ENCODE results near the gene DCUN1D3.
A peak's percentile ranks its signal among the peaks of the same experiment; 100 is the strongest.

The DCUN1D3 gene

DNA sequence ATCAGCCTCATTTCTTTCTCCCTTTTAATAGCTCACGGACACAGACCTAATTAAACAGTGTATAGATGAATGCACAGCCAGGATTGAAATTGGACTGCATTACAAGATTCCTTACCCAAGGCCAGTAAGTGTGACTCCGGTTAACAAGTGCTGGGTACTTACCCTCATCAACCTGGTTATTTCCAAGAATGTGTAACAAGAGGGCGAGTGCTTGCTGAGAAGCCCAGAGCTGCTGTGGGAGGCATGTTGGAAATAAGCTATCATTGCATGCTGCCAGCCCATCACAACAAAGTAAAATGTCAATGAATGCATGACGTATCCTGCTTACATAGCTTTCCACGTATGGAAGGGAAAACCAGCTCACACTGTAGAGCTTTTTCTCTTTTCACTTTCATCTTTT is 19.9 kb upstream of the DCUN1D3 start:
- DNase-seq (ENCODE audit: insufficient read length, low spot score) (no peak), FAIRE-seq (no peak)

DNA sequence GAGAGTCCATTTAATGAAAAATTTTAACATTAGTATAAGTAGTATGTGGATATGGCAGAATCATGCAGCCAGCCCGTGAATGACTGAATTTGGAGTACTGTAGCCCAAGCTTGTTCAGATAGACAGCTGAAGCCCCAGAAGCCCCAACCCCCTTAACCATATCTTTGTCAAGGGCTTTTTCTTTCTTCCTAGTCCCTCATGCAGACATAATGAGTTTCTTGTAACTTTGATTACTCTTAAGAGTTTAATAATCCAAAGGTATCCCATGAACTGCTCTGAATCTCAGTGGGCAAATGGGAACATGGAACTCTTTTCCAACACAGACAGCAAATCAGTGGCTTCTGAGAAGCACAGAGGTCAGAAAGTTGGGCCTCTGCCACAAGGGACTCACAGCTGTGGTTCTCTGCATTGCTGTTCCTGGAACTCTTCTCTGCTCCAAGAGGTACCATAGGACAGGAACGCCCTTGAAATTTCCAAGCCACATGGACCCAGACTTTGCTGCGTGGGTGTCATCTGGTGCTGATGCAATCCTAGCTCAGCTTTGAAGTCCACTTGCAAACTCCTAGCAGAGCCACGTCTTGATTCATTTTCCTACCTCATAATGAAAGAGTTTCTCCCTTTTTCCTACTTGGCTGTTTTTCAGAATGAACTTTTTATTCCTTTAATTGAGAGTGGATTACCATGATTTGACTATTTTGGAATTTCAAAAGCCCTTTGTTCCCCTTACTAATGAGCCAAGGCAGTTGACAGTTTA is 18.5 kb upstream of the DCUN1D3 start:
- no peak for DNase-seq (ENCODE audit: insufficient read length, low spot score)
- no peak for FAIRE-seq

- no peak for DNase-seq (ENCODE audit: insufficient read length, low spot score)
- FAIRE-seq, result no peak
Observed at GRCh38 chr16:20916942-20917341, 16.8 kb upstream of the DCUN1D3 start.

DNA sequence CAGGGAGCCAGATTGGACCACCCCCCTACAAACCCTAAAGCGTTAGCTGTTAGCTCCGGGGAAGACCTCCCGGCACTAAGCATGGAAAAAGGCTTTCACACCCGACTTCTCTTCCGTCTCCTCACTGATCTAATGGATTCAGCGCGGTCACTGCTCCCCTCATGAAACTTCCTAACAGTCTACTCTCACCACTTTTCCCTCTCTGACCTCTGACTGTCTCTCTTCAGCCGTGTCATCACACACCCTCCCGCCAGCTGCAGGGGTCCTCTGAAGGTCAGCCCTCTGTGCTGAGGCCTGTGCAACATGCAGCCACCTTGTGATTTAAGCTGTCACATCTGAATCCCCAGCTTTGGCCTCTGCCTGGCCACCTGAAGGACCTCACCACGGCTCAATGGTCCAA is 16.1 kb upstream of the DCUN1D3 start:
- no peak for FAIRE-seq

DNA sequence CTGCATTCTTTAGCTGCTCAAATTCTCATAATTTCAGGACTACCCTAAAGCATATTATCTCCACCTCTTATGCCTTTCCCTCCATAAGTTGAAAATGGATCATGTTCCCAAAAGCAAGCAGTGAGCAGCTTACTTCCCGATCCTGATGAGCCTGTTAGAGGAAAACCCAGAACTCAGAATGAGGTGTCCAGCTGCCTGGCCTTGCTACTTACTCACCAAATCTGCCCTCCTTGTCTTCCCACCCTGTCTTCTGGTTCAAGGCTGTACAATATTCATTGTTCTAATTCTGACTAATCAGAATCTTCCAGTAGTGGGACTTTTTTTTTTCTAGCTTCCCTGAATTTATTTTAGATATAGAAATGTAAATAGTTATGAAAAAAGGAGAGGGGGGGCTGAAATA is 11.2 kb upstream of the DCUN1D3 start:
- DNase-seq (ENCODE audit: insufficient read length, low spot score), result no peak
- no peak for FAIRE-seq

More for the DNA sequence above, 16.1 kb upstream of the DCUN1D3 start:
- DNase-seq (ENCODE audit: insufficient read length, low spot score), result no peak

DNA sequence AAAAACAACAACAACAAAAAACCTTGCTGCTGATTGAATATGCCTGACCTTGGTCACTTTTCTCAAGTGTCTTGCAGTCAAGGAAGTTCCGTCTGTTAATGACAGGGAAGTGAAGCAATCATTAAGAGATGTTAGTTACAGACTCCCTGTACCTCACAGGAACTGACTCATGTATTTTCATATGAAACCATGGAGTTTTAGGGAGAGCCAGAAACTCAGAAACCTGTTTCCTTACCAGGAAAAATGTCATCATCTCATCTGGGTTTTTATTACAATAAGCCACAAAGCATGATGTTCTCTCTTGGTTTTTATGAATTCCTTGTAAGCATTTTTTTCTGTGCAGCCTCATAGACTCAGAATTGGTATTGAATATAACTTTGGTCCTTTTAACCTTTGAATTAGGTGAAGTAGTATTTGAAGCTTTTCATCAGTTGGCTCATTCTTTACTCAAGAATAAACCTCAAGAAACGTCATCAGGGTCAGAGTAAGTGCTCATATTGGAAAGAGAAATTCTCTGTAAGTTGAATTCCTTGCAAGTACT is 10.7 kb upstream of the DCUN1D3 start:
- DNase-seq (ENCODE audit: insufficient read length, low spot score) (no peak), FAIRE-seq (no peak)

DNA sequence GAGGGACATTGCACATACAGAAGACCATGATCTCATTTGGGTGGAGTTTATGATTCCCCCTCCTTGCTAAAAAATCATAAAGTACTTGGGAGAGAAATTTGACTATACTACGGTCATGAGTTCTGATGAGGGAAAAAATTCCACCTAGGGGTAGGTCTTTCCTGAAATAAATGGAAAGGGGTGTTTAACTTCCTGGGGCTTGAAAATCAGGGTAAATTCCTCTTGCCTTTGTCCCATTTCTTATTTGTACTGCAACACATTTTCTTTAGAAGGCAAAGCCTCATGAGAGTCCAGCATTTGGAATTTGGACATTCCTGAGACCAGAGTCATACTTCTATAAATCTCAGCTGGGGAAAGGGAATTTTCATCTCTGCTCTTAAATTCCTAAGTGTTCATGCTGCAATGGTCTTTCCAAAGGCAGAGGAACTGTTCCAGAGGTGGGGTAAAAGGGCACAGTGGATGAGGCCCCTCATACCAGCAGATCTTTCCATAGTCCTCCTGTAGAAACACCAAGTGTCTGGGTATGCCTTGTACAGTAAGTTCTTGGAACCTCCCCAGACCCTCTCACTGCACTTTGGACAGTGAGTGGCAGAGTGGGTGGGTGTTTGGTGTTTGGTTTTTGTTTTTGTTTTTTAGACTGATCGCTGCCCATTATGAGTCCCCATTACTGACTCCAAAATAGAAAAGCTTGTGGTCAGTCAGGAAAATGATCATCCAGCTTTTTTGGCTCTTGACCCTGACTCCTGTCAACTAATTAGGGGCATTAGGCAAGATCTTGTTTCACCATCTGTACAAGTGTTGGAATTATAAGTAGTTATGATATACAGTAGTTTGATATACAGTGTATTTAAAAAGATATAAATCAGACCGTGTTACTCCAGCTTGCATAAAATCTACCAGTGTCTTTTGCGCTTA is 6.4 kb upstream of the DCUN1D3 start:
- FAIRE-seq, result no peak
- DNase-seq (ENCODE audit: insufficient read length, low spot score), result peak; percentile 43

DNA sequence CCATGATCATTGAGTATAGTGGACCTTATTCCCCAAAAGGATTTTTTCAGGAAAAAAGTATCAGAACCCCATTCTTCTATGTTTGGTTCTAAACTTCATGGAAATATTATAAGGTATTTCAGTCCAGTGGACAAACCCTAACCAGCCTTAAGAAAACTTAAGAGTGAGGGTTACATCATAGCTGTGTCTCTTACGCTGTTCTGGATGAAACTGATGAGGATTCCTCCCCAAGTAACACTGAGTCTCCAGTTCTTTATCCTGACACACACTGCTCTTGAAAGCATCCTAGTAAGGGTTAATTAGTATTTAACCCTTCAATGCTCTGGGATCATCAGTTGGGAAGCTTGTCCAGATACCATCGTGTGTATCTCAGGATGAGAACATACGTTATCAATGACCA is 5.4 kb upstream of the DCUN1D3 start:
- FAIRE-seq, result no peak
- DNase-seq (ENCODE audit: insufficient read length, low spot score), result no peak

DNA sequence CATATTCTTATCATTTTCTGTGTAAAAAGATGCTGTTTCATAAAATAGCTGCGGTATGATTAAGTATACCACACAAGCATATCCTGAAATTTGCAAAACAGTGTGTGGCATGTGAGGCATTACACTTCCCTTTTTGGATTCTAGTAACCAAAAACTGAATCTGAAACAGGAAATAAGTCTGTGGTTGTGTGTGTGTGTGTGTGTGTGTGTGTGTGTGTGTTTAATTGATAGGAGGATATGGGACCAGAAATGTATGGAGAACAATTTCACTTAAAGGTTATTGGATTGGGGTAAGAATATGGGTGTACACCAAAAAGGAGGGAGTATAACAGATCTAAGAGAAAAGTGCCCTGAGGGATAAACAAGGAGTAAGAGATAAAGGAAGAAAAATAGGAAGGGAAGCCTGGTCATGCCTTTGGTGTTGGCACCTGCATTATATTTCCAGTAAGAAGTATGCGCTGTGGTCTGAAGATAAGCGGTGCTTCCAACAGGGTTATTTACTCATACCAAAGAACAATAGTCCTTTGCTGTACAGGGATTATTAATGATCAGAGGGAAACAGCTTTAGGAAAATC is 4.4 kb upstream of the DCUN1D3 start:
- no peak for DNase-seq (ENCODE audit: insufficient read length, low spot score)
- no peak for FAIRE-seq

- FAIRE-seq, result no peak
Observed at GRCh38 chr16:20903899-20904506, 3.8 kb upstream of the DCUN1D3 start.

DNA sequence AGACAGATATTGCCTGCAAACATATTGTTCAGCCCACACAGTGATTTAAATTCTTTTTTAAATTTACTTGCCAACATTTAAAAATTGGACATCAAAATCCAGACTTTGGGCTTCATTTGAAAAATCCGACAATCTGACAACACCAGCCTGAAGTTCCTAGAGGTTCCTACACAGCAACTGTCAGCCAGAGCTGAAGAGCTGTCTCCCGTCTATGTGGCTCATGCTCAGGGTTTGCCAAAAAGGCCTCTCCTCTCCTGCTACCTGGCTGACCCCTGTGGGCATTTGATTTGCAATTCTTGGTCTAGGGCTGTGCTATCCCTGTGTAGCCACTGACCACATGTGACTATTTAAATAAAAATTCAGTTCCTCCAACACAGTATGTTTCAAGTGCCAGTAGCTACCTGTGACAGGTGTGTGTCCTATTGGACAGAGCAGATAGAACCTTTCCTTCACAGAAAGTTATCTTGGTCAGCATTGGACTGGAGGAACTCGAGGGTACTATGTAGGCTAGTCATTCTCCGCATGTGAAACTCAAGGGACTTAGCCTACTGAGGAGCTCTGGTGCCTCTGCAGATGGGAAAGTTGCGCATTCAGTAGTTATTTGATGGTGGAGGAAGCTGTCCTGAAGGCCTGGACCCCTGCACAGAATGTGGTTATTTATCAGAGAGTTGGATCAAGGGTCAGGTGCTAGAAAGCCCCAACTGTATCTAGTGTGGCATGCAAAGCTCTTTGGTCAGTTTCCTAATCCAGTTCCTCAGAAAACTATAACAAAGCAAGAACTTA is 3.1 kb upstream of the DCUN1D3 start:
- no peak for FAIRE-seq
- no peak for DNase-seq (ENCODE audit: insufficient read length, low spot score)

More at GRCh38 chr16:20903899-20904506, 3.8 kb upstream of the DCUN1D3 start:
- no peak for DNase-seq (ENCODE audit: insufficient read length, low spot score)

DNA sequence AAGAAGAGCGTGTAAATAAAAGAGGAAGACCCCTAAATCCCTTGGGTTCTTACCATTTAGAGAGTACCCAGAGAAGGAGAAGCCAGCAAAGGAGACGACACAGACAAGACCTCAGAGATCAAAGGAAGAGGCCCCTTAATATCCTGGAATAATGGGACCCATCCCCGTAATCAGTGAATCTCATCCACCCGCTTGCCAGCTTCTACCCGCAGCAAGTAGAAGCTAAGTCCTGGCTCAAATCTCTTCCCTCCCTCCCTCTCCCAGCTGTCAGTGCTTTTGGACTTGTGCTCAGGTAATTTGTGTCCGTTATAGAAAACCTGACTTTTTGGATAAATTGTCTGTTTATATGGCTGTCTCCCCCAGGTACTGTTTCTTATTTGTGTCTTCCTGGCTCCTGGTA is 2.3 kb upstream of the DCUN1D3 start:
- DNase-seq (ENCODE audit: insufficient read length, low spot score), result no peak
- FAIRE-seq, result no peak

DNA sequence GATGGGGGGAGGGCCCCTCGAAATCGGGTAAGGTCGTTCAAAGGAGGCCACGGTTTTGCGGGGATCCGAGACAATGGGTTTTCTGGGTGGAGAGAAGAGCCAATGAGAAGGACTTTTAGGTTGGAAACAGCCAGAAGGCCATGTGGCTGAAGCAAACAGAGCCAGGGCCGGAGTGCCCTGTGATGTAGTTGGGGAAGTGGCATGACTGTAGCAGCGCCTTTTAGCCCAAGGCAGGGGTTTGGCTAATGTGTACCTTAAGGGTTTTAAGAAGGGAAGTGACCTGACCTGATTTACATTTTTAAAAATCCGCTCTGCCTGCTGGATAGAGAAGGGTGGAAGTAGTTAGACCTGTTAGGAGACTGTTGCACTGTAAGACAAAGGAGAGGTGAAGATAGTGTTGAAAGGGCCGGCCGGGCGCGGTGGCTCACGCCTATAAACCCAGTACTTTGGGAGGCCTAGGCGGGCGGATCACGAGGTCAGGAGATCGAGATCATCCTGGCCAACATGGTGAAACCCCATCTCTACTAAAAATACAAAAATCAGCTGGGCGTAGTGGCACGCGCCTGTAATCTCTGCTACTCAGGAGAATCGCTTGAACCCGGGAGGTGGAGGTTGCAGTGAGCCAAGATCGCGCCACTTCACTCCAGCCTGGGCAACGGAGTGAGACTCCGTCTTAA is 1.4 kb upstream of the DCUN1D3 start:
- no peak for FAIRE-seq
- DNase-seq (ENCODE audit: insufficient read length, low spot score), result no peak

- DNase-seq (ENCODE audit: insufficient read length, low spot score), result no peak
- FAIRE-seq, result no peak
Observed at GRCh38 chr16:20901068-20901435, 894 bp upstream of the DCUN1D3 start.

DNA sequence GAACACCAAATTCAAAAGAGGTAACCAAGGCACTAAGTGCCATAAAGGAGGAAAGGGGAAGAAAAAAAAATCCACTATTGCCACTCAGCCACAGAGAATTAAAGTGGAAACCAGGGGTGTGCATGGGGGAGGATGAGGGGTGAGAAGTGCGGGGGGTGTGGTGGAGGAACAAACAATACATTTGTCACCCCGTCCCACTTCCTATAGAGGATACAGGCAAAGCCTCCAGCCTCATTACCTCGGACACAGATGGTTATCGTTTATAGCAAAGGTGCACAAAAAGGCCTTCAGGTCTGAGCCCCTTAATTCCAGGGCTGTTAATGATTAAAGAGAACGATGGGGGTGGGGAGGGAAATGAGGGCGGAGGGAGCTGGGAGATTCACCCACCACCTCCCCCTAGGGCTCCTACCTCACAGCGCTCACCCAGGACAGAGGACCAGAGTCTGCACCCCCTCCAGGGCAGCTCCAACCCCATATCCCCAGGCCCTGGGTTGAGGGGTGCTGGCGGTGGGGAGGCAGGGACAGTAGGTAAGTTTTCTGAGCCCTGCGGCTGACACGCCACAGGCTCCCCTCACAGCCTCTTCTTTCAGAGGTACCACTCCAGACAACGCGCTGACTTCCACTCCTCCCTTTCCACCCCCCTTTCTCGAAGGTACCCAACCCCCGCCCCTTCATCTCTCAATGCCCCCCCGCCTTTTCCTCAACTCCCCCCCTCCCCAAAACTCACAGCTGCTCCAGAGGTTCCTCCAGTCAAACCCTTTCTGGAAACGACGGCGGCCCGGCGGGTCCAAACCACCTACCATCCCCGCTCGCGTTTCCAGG is 470 bp downstream of the DCUN1D3 start:
- FAIRE-seq (no peak), DNase-seq (ENCODE audit: insufficient read length, low spot score) (no peak)

DNA sequence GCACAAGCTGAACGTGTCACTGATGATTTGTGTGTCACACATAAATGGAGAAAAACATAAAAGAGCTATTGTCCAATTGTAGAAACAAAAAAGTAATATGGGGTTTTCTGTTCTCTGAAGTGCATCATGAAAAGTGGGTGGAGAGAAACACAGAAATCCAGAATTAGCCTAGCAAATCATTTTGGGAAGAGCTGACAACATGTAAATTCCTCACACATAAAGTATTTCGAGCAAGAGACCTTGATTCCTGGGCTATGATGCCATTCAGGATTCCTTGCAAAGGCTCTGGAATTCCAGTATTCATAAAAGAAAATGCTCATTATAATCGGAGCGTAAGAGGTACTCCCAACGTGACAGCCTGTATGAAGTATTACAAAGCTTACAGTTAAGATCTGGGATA is 1.1 kb downstream of the DCUN1D3 start:
- DNase-seq (ENCODE audit: insufficient read length, low spot score) (no peak), FAIRE-seq (no peak)

DNA sequence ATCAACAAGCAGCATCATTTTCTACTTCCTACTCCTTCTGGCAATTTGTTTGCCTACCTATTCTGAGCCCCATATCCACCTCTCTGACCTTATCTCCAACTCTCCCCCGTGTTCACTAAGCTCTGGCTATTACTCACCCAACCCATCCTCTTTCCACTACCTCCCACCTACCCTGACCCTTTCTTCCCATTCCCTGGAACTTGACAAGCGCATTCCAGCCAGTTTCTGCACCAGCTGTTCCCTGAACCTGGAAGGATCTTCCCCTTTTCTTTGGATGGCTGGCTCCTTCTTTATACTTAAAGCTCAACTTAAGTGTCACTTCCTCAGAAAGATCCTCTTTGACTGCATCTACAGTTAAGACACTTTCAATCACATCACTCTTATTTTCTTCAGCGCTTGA is 2.2 kb downstream of the DCUN1D3 start:
- DNase-seq (ENCODE audit: insufficient read length, low spot score) (no peak), FAIRE-seq (no peak)

- DNase-seq (ENCODE audit: insufficient read length, low spot score), result no peak
- FAIRE-seq, result no peak
Observed at GRCh38 chr16:20897253-20897897, 2.8 kb downstream of the DCUN1D3 start.
